ENCODE data around the gene NOTCH1.
A peak's percentile ranks its signal among the peaks of the same experiment; 100 is the strongest.

Gene NOTCH1

DNA sequence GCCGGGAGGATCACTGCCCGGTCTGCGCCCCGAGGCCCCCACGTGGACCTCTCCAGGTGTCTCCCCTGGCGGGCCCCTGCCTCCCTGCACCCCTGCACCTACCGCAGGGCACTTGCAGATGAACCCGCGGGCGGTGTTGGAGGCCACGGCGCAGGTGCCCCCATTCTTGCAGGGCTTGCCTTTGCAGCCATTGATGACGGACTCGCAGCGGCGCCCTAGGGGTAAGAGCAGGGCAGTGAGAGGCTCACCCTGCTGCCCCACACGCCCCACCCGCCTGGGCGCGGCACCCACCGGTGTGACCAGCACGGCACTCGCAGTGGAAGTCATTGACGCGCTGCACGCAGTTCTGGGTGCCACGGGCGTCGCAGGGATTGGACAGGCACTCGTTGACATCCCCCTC lies 39.4 kb downstream of the NOTCH1 start:
- DNase-seq (ENCODE audit: low read depth, low spot score): no peak
- in situ Hi-C loops (cut with HindIII; ENCODE audit: low sequenced_read_pairs): no loop called here
- H3K4me3 ChIP-seq (ENCODE audit: low read depth, low read length): no peak overlapping the region
- TF ChIP-seq, protein P1, sequence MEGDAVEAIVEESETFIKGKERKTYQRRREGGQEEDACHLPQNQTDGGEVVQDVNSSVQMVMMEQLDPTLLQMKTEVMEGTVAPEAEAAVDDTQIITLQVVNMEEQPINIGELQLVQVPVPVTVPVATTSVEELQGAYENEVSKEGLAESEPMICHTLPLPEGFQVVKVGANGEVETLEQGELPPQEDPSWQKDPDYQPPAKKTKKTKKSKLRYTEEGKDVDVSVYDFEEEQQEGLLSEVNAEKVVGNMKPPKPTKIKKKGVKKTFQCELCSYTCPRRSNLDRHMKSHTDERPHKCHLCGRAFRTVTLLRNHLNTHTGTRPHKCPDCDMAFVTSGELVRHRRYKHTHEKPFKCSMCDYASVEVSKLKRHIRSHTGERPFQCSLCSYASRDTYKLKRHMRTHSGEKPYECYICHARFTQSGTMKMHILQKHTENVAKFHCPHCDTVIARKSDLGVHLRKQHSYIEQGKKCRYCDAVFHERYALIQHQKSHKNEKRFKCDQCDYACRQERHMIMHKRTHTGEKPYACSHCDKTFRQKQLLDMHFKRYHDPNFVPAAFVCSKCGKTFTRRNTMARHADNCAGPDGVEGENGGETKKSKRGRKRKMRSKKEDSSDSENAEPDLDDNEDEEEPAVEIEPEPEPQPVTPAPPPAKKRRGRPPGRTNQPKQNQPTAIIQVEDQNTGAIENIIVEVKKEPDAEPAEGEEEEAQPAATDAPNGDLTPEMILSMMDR (IDR thresholded peaks at IDR 0.05; ENCODE audit: low read depth, low read length): no peak

DNA sequence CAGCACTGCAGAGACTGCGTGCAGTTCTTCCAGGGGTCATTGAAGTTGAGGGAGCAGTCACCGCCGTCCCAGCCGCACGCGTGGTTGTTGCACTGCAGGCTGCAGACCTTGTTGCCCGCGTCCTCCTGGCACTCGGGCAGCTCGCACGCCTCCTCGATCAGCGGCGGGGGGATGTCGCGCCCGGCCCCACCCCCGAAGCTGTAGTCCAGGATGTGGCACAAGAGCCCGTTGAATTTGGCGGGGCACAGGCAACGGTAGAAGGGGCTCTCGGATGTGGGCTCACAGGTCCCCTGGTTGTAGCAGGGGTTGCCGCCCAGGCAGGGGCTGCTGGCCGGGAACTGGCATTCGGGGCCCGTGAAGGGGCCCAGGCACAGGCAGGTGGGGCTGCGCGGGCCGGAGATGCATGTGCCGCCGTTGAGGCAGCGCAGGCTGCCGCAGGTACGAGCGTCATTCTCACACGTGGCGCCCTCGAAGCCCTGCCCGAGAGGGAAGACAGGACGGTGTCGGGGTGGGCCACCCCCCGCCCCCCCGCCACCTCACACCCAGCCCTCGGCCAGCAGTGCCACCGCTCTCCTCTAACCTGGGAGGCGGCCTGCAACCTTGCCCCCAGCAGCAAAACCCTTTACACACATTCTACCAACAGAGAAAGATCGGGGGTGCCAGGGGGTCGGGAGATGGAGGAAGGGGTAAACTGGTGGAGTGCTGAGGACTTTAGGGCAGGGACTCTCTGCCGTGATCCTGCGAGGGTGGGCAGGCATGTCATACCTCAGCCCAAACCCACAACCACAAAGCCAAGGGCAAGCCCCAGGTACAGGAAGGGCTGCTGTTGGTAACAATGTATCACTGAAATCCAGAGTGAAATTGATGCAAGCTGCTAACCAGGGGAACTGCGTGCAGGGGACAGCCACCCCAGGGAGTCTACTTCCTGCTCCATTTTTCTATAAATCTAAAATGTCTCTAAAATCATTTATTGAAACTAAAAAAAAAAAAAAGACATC lies 40.1 kb downstream of the NOTCH1 start:
- no peak overlapping the region for H3K4me3 ChIP-seq (ENCODE audit: low read depth, low read length)
- TF ChIP-seq, protein P1 (IDR thresholded peaks at IDR 0.05; ENCODE audit: low read depth, low read length): no peak
- DNase-seq (ENCODE audit: low read depth, low spot score): no peak
- in situ Hi-C loops (cut with HindIII; ENCODE audit: low sequenced_read_pairs): no loop called here

DNA sequence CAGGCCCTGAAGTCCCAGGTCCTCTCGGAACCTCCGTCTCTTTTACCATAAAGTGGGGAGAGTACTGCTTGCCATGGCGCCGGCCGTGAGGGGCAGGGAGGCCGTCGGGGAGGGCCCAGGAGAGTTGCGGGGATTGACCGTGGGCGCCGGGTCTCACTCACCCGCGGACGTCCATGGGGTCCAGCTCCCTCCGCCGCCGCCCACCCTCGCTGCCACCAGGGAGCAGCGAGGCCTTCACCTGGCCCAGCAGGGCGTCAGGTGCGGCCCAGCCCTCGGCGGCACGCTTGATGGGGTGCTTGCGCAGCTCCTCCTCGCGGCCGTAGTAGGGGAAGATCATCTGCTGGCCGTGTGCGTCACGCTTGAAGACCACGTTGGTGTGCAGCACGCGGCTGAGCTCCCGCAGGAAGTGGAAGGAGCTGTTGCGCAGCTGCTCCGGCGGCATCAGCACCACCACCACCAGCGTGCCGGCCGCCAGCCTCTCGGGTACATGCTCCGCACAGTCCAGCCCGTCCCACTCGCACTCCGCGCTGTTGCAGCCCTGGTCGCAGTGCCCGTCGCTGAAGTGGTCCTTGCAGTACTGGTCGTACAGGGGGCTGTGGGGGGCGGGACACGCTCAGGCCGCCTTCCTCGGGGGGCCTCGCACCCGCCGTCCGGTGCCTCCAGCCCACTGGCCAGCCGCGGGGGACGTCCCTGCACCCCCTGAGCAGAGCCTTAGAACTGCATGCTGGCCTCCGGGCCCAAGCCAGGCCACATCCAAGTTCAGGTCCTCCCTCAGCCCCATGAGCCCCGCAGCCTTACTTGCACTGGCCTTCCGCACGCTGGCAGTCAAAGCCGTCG lies 41.1 kb downstream of the NOTCH1 start:
- in situ Hi-C loops (cut with HindIII; ENCODE audit: low sequenced_read_pairs): no loop called here
- no peak overlapping the region for H3K4me3 ChIP-seq (ENCODE audit: low read depth, low read length)
- TF ChIP-seq, protein P1 (IDR thresholded peaks at IDR 0.05; ENCODE audit: low read depth, low read length): no peak
- no peak for DNase-seq (ENCODE audit: low read depth, low spot score)

DNA sequence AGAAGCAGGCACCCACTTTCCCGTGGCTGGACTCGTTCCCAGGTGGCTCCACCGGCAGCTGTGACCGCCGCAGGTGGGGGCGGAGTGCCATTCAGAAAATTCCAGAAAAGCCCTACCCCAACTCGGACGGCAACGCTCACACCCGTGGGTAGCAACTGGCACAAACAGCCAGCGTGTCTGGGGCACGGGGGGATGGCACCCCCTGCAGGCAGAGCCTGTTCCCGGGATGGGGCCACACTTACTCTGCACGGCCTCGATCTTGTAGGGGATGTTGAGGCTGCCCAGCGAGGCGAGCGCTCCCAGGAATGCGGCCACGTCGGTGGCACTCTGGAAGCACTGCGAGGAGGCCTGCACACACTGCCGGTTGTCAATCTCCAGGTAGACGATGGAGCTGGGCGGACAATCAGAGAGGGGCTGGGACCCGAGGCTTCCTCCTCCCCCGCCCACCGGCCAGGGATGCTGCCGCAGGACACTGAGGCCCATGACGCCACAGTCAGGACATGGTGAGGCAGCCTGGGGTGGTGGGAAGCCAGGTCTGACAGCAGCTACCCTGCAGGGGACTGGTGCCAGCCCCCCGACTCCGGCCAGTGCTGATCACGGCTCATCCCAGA lies 42.8 kb downstream of the NOTCH1 start:
- TF ChIP-seq, protein P1 (IDR thresholded peaks at IDR 0.05; ENCODE audit: low read depth, low read length): peak; percentile 12
- H3K4me3 ChIP-seq (ENCODE audit: low read depth, low read length): no peak overlapping the region
- no peak for DNase-seq (ENCODE audit: low read depth, low spot score)
- in situ Hi-C loops (cut with HindIII; ENCODE audit: low sequenced_read_pairs): no loop called here

DNA sequence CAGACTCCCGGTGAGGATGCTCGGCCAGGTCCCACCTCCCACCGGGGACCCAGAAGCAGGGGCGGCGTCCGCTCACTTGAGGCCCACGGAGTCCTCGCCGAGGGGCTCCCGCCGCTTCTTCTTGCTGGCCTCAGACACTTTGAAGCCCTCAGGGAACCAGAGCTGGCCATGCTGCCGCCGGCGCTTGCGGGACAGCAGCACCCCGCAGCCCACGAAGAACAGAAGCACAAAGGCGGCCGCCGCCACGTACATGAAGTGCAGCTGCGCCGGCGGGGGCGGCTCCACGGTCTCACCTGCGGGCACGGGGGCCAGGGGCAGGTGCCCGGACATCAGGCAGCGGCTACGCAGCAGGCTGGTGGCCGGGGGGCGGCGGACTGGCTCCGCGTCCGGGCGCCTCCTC lies 43.7 kb downstream of the NOTCH1 start:
- in situ Hi-C loops (cut with HindIII; ENCODE audit: low sequenced_read_pairs): no loop called here
- no peak overlapping the region for H3K4me3 ChIP-seq (ENCODE audit: low read depth, low read length)
- DNase-seq (ENCODE audit: low read depth, low spot score): no peak
- TF ChIP-seq, protein P1 (IDR thresholded peaks at IDR 0.05; ENCODE audit: low read depth, low read length): no peak

DNA sequence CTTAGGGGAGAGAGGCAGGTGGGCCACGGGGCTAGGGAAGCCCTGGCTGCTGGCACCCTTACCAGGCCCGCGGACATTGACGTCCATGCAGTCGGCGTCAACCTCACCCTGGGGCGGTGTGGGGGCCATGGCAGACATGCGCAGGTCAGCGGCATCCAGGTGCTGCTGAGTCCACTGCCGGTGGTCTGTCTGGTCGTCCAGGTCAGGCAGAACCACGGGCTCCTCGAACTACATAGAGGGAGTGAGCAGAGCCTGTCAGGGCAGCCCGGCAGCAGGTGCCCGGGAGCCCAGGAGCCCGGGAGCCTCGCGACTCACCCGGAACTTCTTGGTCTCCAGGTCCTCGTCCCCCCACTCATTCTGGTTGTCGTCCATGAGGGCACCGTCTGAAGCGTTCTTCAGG lies 44.2 kb downstream of the NOTCH1 start:
- H3K4me3 ChIP-seq (ENCODE audit: low read depth, low read length): no peak overlapping the region
- TF ChIP-seq, protein P1 (IDR thresholded peaks at IDR 0.05; ENCODE audit: low read depth, low read length): no peak
- no peak for DNase-seq (ENCODE audit: low read depth, low spot score)
- in situ Hi-C loops (cut with HindIII; ENCODE audit: low sequenced_read_pairs): no loop called here
